ELR (cell line): ENCODE measurements around the gene TUFT1.
"Not testable (repeated sequence)": the region's sequence is repeated elsewhere in the genome, so short reads cannot be mapped to it uniquely, and the experiment has no call there.

Experiments
- DNase-seq: peaks from one replicate; pipeline ENCODE4 v3.0.0-alpha.2; 2015; ENCODE audit warnings: low read depth

The TUFT1 gene

DNA sequence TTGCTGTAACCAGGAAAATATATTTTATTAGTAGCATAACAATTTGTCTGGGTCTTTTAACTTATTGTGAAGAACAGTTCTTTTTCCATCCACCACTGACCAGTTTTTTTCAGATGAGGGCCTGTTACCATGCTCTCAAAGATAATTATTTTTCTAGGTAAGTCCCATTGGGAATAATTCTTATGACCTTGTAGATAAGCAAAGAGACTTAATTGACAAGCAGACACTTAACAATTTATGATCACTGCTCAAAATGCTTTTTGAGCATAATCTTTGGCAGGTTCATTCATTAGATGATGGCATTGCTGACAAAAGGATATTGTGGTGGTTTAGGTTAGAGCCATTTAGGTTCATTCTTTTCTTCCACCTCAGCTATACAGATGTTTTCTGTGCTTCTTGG lies 78.4 kb downstream of the TUFT1 start:
- DNase-seq, result no peak

DNA sequence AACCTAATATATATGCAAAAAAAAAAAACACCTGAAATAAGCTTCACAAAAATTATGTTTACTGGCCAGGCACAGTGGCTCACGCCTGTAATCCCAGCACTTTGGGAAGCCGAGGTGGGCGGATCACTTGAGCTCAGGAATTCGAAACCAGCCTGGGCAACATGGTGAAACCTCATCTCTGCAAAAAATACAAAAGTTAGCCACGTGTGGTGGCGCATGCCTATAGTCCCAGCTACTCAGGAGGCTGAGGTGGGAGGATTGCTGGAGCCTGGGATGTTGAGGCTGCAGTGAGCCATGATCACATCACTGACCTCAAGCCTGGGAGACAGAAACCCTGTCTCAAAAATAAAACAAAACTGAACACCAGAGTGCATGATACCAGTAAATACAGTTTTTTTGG lies 78.9 kb downstream of the TUFT1 start:
- not testable (repeated sequence) for DNase-seq

DNA sequence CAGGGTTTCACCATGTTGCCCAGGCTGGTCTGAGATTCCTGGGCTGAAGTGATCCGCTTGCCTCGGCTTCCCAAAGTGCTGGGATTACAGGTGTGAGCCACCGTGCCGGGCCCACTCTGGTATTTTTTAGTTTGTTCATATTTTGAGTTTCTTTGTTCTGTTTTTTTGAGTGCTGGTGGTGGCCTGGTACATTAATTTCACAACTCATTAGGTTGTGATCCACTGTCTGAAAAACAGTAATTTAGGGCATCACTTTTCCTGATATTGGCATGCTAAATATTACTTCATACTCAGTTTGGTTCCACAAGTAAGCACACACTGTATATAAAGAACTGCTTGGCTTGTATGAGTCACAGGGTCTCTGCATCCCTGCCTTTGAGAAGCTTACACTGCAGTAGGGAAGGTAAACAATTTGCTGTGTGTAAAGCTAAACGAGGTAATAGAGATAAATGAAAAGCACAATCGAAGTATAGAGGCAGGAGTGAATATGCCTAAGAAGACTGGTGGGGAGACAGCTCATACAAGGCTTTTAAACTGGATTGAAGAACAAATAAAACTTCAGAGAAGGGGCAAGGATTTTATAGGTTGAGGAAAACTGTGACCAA lies 79.5 kb downstream of the TUFT1 start:
- DNase-seq, result peak; percentile 71

DNA sequence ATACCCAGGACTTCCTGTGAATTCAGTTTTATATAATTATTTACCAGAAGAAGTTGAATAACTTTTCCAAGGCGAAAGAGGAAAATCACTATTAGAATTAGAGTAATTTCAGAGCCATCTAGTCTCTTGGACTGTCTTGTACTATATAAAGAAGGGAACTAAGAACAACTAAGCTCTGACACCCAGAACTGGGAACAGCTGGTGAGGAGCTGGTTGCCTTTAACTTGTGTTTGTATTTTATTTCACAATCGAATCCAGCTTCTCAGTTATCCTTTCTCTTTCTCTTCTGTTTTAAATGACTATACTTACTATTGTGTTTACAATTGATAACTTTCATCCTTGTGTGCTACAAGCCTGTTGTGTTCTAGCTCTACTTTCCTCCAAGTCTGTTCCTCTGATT lies 80.2 kb downstream of the TUFT1 start:
- no peak for DNase-seq

DNA sequence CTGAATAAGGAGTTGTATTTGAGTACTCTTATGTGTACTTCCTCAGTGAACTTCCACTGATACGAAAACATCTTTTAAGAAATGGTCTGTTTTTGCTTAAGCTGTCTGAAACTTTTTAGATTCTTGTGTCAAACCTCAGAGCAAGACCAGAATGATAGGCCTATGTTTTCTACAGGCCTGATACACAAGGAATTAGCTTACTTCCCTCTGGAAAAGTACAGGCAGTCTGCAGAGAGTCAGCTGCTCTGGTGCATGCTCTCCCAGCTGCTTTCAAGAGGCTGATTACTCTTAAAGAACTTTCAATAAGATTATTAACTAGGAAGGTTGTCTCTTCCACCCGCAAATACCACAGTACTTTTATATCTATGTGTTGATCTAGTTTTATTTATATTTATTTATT lies 81.2 kb downstream of the TUFT1 start:
- DNase-seq, result no peak

DNA sequence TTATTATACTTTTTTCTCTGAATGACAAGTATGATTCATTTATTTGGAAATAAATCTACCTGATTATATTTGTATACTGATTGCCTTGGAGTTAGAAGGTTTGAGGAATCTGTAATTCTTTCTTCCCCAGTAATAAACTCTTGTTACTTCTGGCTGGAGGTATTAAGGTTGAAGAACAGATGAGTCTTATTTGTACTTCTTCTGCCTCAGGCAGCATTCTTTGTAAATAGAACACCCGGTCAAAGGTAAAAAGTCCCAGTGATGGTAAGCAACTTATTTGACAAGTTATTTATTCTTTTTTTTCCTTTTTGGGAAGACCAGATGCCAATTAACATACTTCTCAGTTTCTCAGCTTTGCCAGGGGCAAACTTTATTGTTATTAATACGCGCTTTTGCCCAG lies 84.7 kb downstream of the TUFT1 start:
- DNase-seq, result no peak

DNA sequence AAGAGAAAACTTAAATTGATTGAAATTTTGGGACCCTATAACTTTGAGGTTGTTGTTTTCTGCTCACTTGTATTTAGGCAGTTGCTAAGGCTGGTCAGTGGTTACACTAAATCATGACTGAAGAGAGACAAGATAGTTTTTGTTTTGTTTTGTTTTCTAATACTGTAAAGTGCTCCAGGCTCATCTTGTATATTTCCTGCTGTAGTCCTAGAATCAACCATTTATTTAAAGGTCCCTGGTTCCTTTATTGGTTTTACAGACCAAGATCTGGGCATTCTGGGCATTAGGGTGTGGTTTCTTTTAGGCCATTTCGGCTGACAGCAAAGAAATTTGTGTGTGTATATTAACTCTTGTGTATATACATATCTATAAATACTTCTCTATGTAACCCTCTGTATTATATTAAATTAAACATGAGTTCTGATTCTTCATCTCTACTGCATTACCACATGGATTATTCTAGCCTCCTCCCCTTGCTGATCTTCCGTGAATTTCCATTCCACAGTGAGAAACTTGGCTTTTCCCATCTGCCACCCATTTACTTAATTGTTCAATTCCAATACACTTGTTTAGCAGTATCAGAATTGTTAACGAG lies 86.7 kb downstream of the TUFT1 start:
- DNase-seq, result no peak

DNA sequence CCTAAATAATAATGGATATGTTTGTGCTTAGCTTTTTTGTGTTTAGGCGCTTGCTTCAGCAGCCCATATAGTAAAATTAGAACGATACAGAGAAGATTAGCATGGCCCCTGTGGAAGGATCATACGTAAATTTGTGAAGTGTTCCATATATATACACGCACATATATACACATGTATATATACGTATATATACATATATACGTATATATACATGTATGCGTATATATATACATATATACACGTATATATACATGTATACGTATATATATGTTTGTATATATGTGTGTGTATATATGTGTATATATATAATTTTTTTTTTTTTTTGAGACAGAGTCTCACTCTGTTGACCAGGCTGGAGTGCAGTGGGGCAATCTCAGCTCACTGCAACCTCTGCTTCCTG lies 89.2 kb downstream of the TUFT1 start:
- no peak for DNase-seq
